Measurements from ENCODE around the gene KNTC1.
"Not testable (repeated sequence)": the region's sequence is repeated elsewhere in the genome, so short reads cannot be mapped to it uniquely, and the experiment has no call there.

The KNTC1 gene

GRCh38 chr12:122653291-122653690 is 126.2 kb downstream of the KNTC1 start:
- not testable (repeated sequence) for DNase-seq (ENCODE audit: low read depth in 2 of 2)

GRCh38 chr12:122656298-122656697 is 129.2 kb downstream of the KNTC1 start:
- DNase-seq (ENCODE audit: low read depth in 2 of 2): no peak

- DNase-seq (ENCODE audit: low read depth in 2 of 2): no peak
Observed at GRCh38 chr12:122659579-122659978, 132.5 kb downstream of the KNTC1 start.

GRCh38 chr12:122661246-122661645 is 134.2 kb downstream of the KNTC1 start:
- no peak for DNase-seq (ENCODE audit: low read depth in 2 of 2)

GRCh38 chr12:122661938-122662337 is 134.9 kb downstream of the KNTC1 start:
- DNase-seq (ENCODE audit: low read depth in 2 of 2): no peak

GRCh38 chr12:122665349-122665748 is 138.3 kb downstream of the KNTC1 start:
- no peak for DNase-seq (ENCODE audit: low read depth in 2 of 2)

- DNase-seq (ENCODE audit: low read depth in 2 of 2): no peak
Observed at GRCh38 chr12:122665759-122666158, 138.7 kb downstream of the KNTC1 start.

- no peak for DNase-seq (ENCODE audit: low read depth in 2 of 2)
Observed at GRCh38 chr12:122668268-122668667, 141.2 kb downstream of the KNTC1 start.

GRCh38 chr12:122669397-122670070 is 142.5 kb downstream of the KNTC1 start:
- no peak for DNase-seq (ENCODE audit: low read depth in 2 of 2)

- DNase-seq (ENCODE audit: low read depth in 2 of 2): no peak
Observed at GRCh38 chr12:122672515-122672914, 145.5 kb downstream of the KNTC1 start.
